ENCODE results near the gene SGCA.

The SGCA gene

GRCh38 chr17:50198026-50198669 is 32.3 kb downstream of the SGCA start:
- DNase-seq = peak; percentile 66

- DNase-seq = no peak
These were observed 33.5 kb downstream of the SGCA start for GRCh38 chr17:50199211-50199802.

DNA sequence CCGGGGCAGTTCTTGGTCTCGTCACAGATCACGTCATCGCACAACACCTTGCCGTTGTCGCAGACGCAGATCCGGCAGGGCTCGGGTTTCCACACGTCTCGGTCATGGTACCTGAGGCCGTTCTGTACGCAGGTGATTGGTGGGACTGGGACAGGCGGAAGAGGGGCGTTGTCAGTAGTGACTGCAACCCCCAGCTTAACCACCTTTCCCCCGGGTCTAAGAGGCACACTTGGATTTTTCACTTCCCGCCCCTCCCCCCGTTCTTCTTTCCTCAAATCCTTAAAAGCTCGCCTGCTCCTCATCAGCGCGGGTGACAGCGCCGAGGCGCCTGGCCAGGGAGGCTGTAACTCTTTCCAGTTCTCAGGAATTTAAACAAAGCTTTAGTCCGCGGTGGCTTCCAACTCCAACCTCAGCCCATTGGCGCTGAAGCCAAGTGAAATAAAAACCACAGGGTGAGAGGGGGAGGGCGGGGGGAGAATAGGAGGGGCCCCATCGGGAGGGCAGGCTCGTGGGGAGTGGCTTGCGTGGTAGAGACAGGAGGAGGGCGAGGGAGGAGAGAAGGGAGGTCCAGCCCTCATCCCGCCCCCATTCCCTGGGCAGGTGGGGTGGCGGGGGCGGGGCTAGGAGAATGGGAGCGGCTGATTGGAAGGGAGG is 34.1 kb downstream of the SGCA start:
- DNase-seq = peak; percentile 64 to 73

DNA sequence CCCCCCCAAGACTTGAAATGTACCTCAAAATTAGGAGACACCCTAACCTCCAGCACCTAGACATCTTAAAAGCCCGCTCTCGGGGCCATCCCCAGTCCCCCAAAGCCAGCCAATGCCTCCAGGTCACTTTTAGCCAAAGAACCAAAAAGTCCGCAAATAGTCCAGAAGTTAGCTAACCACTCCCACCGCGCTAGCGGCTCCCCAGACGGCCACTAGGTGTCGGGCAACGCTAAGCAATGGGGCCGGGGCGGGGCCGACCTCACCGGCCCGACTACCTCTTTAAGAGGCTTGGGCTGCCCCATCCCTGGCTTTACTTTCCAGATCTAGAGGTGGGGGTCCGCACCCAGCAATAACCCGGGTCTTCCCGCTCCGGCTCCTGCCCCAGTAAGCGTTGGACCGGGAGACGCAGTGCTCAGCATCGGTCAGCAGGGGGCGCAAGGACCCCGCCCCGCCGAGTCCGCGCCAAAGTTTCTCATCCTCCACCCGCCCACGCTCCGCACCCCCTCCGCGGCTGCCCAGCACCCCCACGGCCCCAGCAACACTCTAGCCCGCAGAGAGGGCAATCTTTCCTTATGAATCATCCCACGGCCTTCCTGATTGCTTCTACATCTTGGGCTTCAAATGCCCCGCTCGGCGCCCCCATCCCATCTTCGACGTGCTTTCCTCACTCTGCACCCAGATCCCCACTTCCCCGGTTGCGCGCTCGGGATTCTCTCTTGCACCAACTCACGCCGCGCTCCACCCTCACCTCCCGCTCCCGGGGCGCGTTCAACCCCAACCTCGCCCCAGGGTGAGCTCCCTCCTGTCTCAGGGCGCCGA is 34.9 kb downstream of the SGCA start:
- peak; percentile 83 to 86 for DNase-seq

DNA sequence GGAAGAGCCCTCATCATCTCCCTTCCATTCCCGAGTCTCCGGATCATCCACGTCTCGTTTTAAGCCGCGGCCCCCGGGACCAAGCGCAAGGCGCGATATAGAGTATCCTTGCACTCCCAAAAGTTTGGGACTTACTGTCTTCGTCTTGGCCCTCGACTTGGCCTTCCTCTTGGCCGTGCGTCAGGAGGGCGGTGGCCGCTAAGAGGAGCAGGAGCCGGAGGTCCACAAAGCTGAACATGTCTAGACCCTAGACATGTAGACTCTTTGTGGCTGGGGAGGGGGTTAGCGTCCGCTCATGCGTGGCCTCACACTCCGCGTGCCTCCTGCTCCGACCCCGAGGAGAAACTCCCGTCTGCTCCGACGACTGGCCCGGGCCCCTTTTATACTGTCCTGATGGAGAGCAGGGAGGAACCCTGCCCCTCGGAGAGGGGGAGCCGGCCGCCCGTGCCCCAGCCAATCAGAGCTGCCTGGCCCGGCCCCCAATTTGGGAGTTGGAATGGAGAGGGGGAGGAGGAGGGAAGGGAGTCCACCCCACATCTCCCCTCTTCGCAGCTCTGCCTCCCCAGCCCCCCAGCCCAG is 35.6 kb downstream of the SGCA start, which contains the start of gene COL1A1:
Gene COL1A1, minus strand, starts transcription at position 356 of the 579 bp plus-strand sequence. Its CDS starts 118 bp downstream, at position 238.
- DNase-seq = no peak

DNA sequence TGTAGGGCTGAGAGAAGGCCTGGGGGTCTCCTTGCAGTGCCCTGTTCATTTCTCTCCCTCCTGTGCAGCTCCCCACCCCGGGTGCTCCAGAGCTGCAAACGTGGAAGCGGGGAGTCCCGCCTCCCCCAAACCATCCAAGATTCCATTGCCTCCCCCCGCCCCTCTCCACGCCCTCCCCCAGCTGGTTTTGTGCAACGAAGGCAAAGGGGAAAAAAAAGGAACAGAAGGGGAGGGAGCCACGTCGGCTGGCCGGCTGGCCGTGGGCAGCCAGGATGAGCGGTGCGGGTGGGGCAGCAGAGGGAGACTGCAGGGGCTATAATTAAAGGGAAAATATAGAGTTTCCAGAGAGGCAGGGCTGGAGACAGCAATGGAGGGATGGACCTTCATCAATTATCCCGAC is 37.3 kb downstream of the SGCA start:
- DNase-seq = no peak

GRCh38 chr17:50203604-50204345 is 38.0 kb downstream of the SGCA start:
- no peak for DNase-seq

GRCh38 chr17:50204431-50204830 is 38.6 kb downstream of the SGCA start:
- no peak for DNase-seq

GRCh38 chr17:50205111-50205962 is 39.5 kb downstream of the SGCA start:
- no peak for DNase-seq

DNA sequence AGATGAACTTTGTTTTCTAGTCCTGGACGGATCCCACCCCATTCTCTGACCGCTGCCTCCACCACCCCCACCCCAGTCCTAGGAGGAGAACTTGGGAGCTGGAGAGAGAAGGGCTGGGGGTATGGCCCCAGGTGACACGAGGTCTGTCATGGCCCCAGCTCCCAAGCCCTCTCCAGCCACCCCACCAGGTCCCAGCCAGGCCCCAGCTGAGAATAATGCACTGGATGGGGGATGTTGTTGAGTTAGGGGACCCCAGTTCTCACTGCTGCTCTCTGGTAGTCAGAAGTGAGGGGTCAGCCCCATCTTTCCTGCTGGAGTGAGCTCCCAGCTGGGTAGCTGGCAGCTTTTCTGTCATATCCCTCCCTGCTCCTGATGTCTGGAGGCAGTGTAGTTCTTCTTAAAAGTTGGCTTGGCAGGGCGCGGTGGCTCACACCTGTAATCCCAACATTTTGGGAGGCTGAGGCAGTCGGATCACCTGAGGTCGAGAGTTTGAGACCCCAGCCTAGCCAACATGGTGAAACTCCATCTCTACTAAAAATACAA is 40.2 kb downstream of the SGCA start:
- no peak for DNase-seq

- peak in 1 of 2 donors; percentile 33 for DNase-seq
These were observed 40.9 kb downstream of the SGCA start for GRCh38 chr17:50206604-50207293.

DNA sequence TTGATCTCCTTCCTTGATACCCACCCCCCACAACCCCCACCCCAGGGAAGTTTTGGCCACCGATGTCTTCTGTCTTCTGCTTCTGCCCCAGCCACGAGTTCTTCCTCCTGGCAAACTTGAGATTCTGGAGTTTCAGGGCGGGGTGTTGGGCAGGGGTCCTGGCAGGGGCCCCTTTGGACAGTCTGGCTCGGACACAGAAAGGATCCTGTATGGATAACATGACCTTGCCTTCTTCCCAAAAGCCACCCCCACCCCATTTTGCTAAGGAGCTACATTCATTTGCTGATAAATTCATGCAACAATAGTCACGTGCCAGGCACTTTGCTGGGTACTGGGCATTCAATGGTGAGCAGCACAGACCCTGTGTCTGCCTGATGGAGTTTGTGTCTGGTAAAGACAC is 41.5 kb downstream of the SGCA start:
- DNase-seq = no peak

DNA sequence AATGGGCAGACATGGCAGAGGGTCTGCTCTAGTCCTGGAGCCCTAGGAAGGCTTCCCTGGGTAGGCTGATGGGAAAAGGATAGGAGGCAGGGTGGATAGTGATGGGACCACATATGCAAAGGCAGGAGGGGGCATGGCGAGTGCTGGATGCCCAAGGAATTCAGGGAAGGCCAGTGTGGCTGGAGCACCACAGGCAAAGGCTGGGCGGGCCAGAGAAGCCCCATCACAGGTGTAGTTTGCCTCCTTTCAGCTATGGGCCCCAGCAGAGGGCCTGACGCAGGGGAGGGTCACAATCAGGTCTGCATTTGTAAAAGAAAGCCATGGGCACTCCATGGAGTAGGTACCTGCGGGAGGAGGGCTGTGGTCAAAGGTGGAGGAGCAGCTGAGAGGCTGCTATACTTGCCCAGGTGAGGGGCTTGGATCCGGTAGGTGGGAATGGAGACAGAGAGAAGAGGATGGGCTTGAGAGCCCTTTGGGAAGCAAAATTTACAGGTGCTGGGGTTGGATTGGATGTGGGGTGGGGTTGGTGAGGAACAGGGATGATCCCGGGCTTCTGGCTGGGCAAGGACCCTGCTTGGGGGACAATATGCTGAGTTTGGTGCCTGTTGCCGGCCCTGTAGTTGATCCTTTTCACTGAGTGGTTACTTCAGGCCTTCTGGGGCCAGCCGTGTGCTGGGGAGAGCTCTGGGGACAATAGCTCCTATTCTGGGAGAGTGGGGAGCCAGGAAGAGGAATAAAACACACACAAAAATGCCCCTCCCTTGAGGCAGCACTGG is 42.2 kb downstream of the SGCA start:
- DNase-seq = no peak

DNA sequence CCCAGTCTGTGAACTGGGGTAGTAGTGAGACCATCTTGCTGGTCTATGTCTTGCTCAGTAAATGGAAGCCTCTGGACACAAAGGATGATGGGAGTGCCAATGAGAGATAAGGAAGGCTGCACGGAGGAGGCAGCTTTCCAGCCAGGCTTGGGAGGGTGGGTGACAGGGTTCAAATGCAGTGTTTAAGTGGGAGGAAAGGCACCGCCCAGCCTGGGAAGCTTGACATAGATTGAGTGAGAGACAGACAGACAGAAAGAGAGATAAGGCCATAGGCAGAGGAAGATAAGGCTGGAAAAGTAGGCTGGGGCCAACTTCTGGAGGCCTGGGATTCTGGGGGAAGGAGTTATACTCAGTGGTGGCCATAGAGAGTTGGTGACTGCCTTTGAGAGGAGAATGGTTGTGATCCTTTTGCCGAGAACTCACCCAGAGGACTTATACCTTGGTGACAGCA is 42.8 kb downstream of the SGCA start:
- DNase-seq = no peak

- no peak for DNase-seq
These were observed 43.3 kb downstream of the SGCA start for GRCh38 chr17:50209133-50209471.

GRCh38 chr17:50209472-50210239 is 43.9 kb downstream of the SGCA start:
- peak in 1 of 2 donors; percentile 7 for DNase-seq

DNA sequence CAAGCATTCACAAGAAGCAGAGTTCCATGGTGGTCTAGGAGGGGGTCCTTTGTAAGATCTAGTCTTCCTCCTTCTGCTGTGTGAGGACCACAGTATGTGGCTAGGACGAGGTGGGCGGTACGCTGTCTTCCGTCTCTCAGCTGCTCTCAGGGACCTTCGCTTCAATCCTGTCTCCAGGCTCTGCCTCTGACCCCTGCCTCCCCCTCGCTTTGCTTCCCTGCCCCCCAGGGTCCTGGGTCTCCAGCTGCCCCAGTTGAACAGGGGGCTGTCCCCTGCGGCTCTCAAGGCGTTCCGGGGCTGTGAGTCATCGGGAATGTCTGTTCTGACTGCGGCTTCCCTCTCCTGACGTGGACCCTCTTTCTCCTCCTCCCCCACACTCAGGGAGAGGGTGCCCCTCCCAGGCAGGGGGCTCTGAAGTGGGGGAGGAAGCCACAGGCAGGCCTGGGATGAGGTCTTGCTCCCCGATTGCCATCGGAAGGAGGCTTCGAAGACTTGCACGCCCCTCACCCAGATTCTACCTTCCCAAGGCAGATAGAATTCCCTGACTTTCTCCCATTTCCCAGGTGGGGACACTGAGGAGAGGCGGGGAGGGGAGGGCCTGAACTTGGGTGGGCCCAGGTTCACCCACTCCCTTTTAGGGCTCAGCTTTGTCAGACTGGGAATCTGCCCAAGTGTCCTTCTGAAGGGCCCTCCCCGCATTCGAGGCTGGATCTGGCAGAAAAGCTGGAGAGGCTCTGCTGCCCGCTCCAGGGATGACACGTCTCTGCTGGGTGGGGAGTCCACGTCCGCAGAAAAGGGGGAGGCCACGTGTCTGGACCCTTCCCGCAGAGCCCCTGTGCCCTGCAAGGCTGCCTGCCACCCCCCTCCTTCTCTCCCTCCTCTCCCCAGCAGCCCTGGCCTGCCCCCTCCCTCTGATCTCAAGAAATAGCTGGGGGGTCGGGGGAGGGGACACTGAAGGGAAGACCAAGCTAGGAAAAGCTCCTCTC is 44.7 kb downstream of the SGCA start:
- peak in 1 of 2 donors; percentile 15 for DNase-seq

All from stimulated activated CD4-positive, alpha-beta T cell treated with anti-CD3 and anti-CD28 coated beads, Interleukin-2, amount 100 ng/mL, for 24 hours (primary cell).